Activated naive CD8-positive, alpha-beta T cell treated with anti-CD3 and anti-CD28 coated beads, Interleukin-2, amount 10 ng/mL, durations not matched to agents 7 days and 5 days (primary cell): Measurements from ENCODE around the gene CLSTN2. TPM values are rescaled to one million over a fixed set of nuclear protein-coding genes. Genes with fewer than 3 reads are reported as not detected.

ENCODE experiments used
- ATAC-seq: fragments of 150-1000 bp; cut with Tn5 transposase; one replicate; pipeline ENCODE4 v1.10.0; 2021; ENCODE audit warnings: low read depth, moderate library complexity
- POLR2A ChIA-PET: fragments of 350-600 bp; sonication (Branson Sonifier 250); formaldehyde crosslinking; loops from one replicate; lab custom pipeline; 2021; ENCODE audit warnings: antibody characterized with exemption; lab: Charles Lee
- DNase-seq: peaks from one replicate; pipeline ENCODE4 v3.0.0; 2021
- H3K27ac Mint-ChIP-seq: one replicate; pipeline ENCODE4 v1.8.0; 2022; ENCODE audit warnings: mild to moderate bottlenecking, mixed read lengths
- H3K27me3 Mint-ChIP-seq: one replicate; pipeline ENCODE4 v1.8.0; 2022; ENCODE audit warnings: mild to moderate bottlenecking, moderate library complexity, mixed read lengths
- H3K36me3 Mint-ChIP-seq: one replicate; pipeline ENCODE4 v1.8.0; 2021; ENCODE audit warnings: mild to moderate bottlenecking, mixed read lengths
- H3K4me1 Mint-ChIP-seq: one replicate; pipeline ENCODE4 v1.8.0; 2021; ENCODE audit warnings: mixed read lengths
- H3K4me3 Mint-ChIP-seq: one replicate; pipeline ENCODE4 v1.8.0; 2022; ENCODE audit warnings: mild to moderate bottlenecking, moderate library complexity, mixed read lengths
- H3K9me3 Mint-ChIP-seq: one replicate; pipeline ENCODE4 v1.8.0; 2021; ENCODE audit warnings: mixed read lengths
- total RNA-seq, 2 experiments: library from RNA; stranded (reverse); gene quantifications; one replicate each; pipeline ENCODE4 v1.2.3, GENCODE V29; 2021

Gene CLSTN2
- total RNA-seq, 2 experiments from 2014 or later, result not detected

DNA sequence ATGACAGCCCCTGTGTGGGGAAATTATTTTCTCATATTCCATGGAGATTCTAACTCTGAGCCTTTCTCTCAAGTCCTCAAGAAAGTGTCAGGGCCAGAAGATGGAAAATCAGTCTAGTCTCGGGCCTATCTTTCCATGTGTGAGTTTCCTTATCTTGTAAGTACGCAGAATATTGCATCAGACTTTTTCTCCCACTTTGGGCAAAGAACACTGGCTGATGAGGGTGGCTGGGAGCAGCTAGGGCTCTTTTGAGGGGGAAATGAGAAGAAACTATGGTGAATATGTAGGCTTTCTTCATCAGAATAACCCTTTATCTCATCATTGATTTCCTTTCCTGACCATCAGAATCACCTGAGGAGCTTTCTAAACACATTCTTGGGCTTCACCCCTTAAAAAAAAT is 264.0 kb downstream of the CLSTN2 start:
- Mint-ChIP-seq H3K27ac (no peak overlapping the region), H3K27me3 (no peaks in the 10 kb centered on the region), H3K36me3 (no peaks in the 10 kb centered on the region), H3K4me3 (no peak overlapping the region), H3K4me1 (no peaks in the 10 kb centered on the region), H3K9me3 (no peaks in the 10 kb centered on the region)
- POLR2A ChIA-PET, result no interaction called here
- DNase-seq (no peak), ATAC-seq (no peak)

DNA sequence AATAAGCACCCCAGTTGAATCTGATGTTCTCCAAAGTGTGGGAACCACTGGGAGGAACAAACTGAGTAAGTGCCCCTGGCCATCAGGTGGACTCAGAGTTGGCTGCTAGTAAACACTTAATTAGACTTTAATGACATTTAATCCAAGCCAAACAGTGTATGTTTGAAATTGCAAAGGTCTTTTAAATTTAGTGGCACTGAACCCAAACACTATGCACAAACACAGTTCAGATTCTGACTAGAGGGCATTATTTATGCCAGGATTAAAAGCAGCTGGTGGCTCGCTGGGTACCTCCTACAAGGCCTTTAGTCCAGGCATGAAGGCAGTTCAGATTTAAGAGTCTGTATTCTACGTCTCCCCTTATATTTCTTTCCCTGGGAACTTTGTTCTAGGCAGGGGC is 264.8 kb downstream of the CLSTN2 start:
- POLR2A ChIA-PET, result no interaction called here
- ATAC-seq (no peak), DNase-seq (no peak)
- no peak overlapping the region for H3K4me3 Mint-ChIP-seq
- no peak overlapping the region for H3K27ac Mint-ChIP-seq
- H3K4me1 Mint-ChIP-seq, result no peaks in the 10 kb centered on the region
- no peaks in the 10 kb centered on the region for H3K36me3 Mint-ChIP-seq
- no peaks in the 10 kb centered on the region for H3K9me3 Mint-ChIP-seq
- H3K27me3 Mint-ChIP-seq, result no peaks in the 10 kb centered on the region

DNA sequence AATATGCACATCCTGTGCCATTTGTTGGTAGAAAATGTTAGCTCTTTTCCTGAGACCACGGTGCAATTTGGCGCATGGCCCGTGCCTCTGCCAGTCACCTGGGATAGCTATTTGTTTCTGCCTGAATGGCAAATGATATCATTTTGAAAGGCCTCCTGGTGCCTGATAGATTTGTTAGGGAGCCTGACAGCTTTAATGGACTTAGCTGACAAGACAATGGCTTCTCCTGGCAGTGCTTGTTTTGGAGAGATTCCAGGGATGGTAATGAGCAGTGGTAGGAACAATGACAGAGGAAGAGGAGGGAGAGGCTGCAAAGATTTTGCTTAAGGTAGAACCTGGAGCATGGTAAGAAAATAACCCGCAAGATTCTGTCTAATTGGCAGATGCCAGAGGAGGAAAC is 268.5 kb downstream of the CLSTN2 start:
- Mint-ChIP-seq H3K4me3 (no peak overlapping the region), H3K4me1 (no peaks in the 10 kb centered on the region), H3K9me3 (no peaks in the 10 kb centered on the region), H3K27ac (no peak overlapping the region), H3K27me3 (peaks cover 4% of the 10 kb centered on the region), H3K36me3 (no peaks in the 10 kb centered on the region)
- POLR2A ChIA-PET, result no interaction called here
- DNase-seq (no peak), ATAC-seq (no peak)

DNA sequence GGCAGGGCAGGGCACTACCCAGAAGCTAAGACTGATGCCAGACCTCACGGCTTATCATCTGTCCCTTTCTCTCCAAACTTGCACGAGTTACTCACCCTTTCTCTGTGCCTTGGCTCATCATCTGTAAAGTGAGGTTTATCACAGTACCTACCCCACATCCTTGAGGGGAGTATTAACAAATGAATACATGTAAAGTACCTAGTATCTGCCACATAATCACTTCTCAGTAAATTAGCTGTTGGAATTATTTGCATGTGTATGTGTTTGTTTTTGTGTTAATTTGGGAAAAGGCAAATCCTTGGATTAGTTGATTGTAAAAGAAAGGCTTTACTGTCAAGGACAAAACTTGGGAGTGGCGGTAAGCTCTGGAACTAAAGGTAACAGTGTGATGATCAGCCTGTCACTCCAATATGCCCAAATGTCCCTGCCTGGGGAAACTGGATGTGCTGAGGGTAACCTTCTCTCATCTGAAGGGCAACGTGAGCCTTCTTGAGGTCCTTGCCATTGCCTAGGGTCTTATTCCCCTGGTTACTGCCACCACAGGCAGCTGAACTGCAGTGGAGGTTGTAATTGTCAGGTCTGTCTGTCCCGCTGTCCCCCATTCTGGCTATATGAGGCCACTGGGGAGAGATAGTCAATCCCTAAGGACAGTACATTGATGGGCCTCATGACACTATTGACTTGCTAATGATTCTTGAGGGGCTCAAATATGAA is 269.4 kb downstream of the CLSTN2 start:
- no peaks in the 10 kb centered on the region for H3K36me3 Mint-ChIP-seq
- POLR2A ChIA-PET, result no interaction called here
- H3K4me1 Mint-ChIP-seq, result no peaks in the 10 kb centered on the region
- DNase-seq (no peak), ATAC-seq (no peak)
- H3K27ac Mint-ChIP-seq, result no peak overlapping the region
- H3K9me3 Mint-ChIP-seq, result no peaks in the 10 kb centered on the region
- H3K4me3 Mint-ChIP-seq, result no peak overlapping the region
- peaks cover 6% of the 10 kb centered on the region for H3K27me3 Mint-ChIP-seq

DNA sequence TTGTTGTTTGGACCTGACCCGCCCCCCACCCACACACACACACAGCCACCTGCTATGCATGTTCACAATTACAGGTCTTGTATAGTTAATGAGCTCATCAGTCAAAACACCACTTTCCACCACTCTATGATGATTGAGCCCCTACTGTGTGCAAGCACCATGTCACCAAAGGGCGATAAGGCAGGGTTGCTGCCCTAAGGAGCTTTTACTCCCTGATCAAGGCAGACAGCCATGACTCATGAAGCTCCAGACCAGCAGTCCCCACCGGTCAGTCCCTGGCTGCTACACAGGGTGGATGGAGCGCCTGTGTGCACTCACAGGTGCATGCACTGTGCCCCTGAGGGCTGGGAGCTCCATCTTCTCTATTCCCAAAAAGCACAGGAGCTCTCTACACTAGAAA is 270.6 kb downstream of the CLSTN2 start:
- Mint-ChIP-seq H3K9me3 (no peaks in the 10 kb centered on the region), H3K4me1 (no peaks in the 10 kb centered on the region), H3K27ac (no peak overlapping the region), H3K27me3 (peaks cover 7% of the 10 kb centered on the region), H3K36me3 (no peaks in the 10 kb centered on the region), H3K4me3 (no peak overlapping the region)
- ATAC-seq, result no peak
- DNase-seq, result no peak
- POLR2A ChIA-PET, result no interaction called here

DNA sequence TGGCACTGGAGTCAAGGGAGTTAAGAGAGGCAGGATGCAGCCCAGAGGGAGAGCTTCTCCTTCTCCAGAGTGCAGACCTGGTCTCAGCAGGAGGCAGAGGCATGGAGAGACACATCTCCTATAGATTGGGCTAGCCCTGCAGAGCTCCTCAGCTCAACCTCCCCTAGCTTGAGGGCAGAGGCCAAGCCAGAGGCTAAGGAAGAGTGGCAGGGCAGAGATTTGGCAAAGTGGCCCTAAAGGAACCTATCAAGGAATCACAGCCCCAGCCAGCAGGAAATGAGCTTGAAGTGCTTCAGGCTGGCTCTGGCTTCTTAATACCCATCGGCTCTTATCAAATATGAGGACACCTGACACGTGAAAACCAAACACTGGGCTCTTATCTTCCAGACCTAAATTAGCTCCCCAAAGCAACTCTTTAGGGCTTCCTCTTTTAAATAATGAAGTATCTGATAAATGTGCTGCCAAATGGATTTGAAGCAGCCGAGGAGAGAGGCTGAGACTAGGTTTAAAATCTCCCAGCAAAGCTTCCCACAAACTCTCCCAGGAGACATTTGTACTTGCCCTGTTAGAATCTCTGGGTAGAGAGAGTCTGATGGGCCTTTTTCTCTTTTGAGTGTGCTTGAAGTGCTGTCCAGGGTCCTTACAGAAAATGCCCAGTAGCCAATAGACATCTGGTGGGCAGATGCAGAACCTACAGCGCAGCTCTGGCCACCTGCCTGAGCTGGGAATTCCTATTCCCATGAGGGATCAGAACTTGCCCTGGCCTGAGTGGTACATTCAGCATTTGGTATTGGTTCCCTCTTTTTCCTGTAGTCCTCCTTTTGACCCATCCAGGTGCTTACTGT is 271.4 kb downstream of the CLSTN2 start:
- no peak overlapping the region for H3K4me3 Mint-ChIP-seq

DNA sequence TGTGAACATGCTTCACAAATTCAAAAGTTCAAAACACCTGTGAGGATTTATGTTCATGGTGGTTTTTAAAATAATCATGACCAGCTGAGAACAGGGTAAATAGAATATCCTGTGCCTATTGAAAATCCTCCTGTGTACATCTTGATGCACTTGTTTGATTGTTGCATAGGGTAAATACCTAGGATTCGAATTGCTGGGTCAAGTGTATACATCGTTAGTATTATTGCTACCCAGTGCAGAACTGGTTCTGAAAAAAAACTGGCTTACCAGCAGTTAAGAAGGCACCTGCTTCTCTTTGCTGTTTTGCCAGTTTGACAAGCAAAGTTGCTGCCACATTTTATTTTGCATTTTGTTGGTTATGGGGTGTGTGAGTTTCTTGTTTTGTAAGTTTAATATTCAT is 272.6 kb downstream of the CLSTN2 start:
- ATAC-seq, result no peak
- POLR2A ChIA-PET, result no interaction called here
- Mint-ChIP-seq H3K36me3 (no peaks in the 10 kb centered on the region), H3K4me3 (no peak overlapping the region), H3K27ac (no peak overlapping the region), H3K9me3 (no peaks in the 10 kb centered on the region), H3K27me3 (peaks cover 8% of the 10 kb centered on the region), H3K4me1 (no peaks in the 10 kb centered on the region)
- DNase-seq, result no peak

More for the DNA sequence above, 271.4 kb downstream of the CLSTN2 start:
- Mint-ChIP-seq H3K4me1 (no peaks in the 10 kb centered on the region), H3K27ac (no peak overlapping the region), H3K36me3 (no peaks in the 10 kb centered on the region), H3K27me3 (peaks cover 8% of the 10 kb centered on the region), H3K9me3 (no peaks in the 10 kb centered on the region)
- POLR2A ChIA-PET, result no interaction called here
- DNase-seq (no peak), ATAC-seq (no peak)

DNA sequence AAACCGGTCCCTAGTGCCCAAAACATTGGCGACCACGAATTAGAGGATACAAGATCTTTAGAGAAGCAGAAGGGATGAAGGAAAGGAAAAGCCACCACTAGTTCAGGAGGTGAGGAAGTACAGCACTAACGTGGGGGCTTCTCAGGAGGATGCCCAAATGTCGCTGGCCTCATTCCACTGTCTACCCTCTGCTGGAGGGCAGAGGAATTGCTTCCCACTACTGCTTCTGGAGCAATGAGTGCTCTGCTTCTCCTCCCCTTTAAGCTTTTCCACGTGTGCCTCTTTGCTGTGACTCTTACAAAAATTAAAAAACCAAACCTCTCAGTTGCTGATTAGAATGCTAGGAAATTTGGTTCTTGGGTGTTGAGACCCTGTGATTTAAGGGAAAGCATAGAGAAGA is 281.3 kb downstream of the CLSTN2 start:
- Mint-ChIP-seq H3K27me3 (peaks cover 4% of the 10 kb centered on the region), H3K9me3 (no peaks in the 10 kb centered on the region), H3K36me3 (no peaks in the 10 kb centered on the region), H3K4me1 (no peaks in the 10 kb centered on the region), H3K4me3 (no peak overlapping the region), H3K27ac (no peak overlapping the region)
- no peak for ATAC-seq
- POLR2A ChIA-PET, result no interaction called here
- no peak for DNase-seq

DNA sequence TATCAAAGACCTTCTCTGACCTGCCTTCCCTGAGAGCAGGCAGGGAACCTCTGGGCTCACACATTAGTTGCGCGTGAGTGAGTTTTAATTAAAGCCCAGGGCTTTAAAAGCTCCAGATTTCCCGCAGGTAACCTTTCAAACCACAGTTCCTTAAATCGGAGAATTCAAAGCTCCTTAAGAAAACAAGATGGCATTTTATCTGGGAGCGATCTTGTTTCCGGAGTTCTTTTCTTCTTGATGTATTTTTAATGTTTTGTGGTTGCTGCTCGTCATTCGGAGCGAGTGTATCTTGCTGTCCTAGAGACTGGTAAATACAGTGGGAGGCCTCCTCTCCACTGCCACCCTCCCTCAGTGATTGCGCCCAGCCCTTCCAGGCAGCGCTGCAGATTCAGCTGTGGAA is 284.3 kb downstream of the CLSTN2 start:
- Mint-ChIP-seq H3K36me3 (no peaks in the 10 kb centered on the region), H3K27me3 (peaks cover 4% of the 10 kb centered on the region), H3K4me3 (no peak overlapping the region), H3K9me3 (no peaks in the 10 kb centered on the region), H3K4me1 (no peaks in the 10 kb centered on the region), H3K27ac (no peak overlapping the region)
- DNase-seq (no peak), ATAC-seq (no peak)
- POLR2A ChIA-PET, result no interaction called here

DNA sequence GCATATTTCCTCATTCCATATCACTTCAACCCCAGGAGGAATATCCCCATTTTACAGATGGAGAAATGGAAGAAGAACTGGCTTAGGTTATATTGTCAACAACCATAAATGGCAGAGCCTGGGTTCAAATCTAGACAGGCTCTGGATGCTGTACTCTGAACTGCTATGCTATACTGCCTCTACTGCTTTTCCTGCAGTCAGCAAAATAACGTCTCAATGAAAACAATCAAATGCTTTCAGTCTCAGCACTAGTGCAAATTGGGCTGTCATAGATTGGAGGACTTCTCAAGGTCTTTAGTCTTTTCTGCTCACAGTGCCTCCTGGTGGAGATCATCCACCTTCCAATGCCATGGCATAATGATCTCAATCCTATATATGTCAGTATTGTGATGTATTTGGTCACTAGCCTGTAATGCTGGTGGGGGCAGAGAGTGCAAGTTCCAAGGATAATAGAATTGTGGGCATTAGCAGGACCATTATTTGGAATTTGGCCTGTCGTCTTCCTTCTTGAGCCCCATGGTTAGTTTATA is 285.0 kb downstream of the CLSTN2 start:
- Mint-ChIP-seq H3K4me1 (no peaks in the 10 kb centered on the region), H3K27ac (no peak overlapping the region), H3K36me3 (no peaks in the 10 kb centered on the region), H3K9me3 (no peaks in the 10 kb centered on the region), H3K4me3 (no peak overlapping the region), H3K27me3 (peaks cover 4% of the 10 kb centered on the region)
- DNase-seq (no peak), ATAC-seq (no peak)
- POLR2A ChIA-PET, result no interaction called here

DNA sequence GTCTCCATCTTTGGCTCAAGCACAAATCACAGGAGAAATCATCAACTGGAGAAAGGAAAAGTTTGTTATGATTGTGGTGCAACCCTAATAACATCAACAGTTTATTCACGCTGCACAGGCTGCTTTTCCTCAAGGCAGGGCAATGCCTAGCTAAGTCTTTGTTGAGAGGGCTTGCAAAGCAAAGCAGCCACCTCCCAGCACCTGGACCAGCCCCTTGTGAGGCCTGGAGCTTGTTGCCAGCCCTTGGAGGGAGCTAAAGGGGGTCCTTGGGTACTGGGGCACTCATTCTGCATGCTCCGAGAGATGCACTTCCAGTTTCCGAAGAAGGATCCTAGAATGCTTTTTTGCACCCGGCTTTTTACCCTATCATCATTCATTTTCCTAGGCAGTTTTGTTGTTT is 288.2 kb downstream of the CLSTN2 start:
- DNase-seq (no peak), ATAC-seq (no peak)
- Mint-ChIP-seq H3K36me3 (no peaks in the 10 kb centered on the region), H3K9me3 (peaks cover 2% of the 10 kb centered on the region), H3K4me1 (no peaks in the 10 kb centered on the region), H3K27me3 (no peaks in the 10 kb centered on the region), H3K27ac (no peak overlapping the region), H3K4me3 (no peak overlapping the region)
- POLR2A ChIA-PET, result no interaction called here

DNA sequence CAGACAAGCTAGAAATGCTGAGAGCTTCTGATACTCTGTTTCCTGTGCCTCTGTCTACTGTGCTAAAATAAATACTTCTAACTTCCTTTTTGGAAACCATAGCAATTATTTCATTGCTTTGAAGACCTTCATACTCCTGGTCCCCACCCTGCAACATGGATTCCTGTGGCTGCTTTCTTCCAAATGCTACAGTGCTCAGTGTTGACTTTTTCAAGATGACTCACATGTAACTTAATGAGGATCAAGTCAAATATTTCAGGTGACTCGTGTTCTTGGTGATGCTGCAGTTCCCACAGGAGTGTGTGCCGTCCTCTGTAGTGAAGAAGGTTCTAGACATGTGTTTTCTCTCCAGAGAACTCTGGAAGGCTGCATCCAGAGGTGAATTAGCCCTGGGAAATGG is 288.6 kb downstream of the CLSTN2 start:
- DNase-seq, result no peak
- POLR2A ChIA-PET, result no interaction called here
- H3K9me3 Mint-ChIP-seq, result peaks cover 2% of the 10 kb centered on the region
- H3K27ac Mint-ChIP-seq, result no peak overlapping the region
- H3K27me3 Mint-ChIP-seq, result no peaks in the 10 kb centered on the region
- no peaks in the 10 kb centered on the region for H3K4me1 Mint-ChIP-seq
- H3K4me3 Mint-ChIP-seq, result no peak overlapping the region
- H3K36me3 Mint-ChIP-seq, result no peaks in the 10 kb centered on the region
- no peak for ATAC-seq

DNA sequence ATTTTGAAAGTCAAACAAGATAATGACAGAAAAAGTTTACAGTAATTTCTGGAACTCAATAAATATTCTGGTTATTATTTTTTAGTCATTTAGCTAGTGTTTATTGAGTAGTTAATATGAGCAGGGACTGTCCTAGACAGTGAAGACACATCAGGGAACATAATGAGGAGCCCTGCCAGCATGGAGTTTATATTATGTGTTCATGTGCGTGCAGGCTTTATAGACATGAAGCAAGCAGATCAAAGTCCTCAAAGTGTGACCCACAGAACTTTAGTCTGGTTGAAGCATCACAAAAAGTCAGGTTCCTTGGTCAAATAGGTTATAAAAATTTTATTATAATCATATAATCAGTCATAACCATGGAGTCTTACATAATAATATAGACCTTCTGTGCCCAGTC is 289.3 kb downstream of the CLSTN2 start:
- DNase-seq (no peak), ATAC-seq (no peak)
- Mint-ChIP-seq H3K27me3 (no peaks in the 10 kb centered on the region), H3K9me3 (peaks cover 2% of the 10 kb centered on the region), H3K4me1 (no peaks in the 10 kb centered on the region), H3K36me3 (no peaks in the 10 kb centered on the region), H3K27ac (no peak overlapping the region), H3K4me3 (no peak overlapping the region)
- POLR2A ChIA-PET, result no interaction called here

DNA sequence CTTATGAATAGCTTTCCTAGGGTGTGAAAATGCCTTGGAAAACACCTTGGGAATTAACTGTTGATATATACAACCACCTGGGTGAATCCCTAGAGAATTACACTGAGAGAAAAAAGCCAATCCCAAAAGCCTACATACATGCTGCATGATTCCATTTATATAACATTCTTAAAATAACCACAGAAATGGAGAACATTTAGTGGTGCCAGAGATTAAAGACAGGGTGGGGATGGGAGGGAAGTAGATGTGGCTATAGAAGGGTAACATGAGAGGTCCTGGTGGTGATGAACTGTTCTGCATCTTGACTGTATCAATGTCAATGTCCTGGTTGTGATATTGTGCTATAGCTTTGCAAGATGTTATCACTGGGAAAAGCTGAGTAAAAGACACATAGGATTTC is 291.0 kb downstream of the CLSTN2 start:
- no peak overlapping the region for H3K4me3 Mint-ChIP-seq
- peaks cover 2% of the 10 kb centered on the region for H3K9me3 Mint-ChIP-seq
- H3K27me3 Mint-ChIP-seq, result no peaks in the 10 kb centered on the region
- ATAC-seq (no peak), DNase-seq (no peak)
- H3K27ac Mint-ChIP-seq, result no peak overlapping the region
- no peaks in the 10 kb centered on the region for H3K4me1 Mint-ChIP-seq
- H3K36me3 Mint-ChIP-seq, result no peaks in the 10 kb centered on the region
- POLR2A ChIA-PET, result no interaction called here
